ENCODE measurements around the gene ARAF. TPM values are rescaled to one million over a fixed set of nuclear protein-coding genes. Genes with fewer than 3 reads are reported as not detected.

The ARAF gene
- total RNA-seq, 1 donor: 23.3 TPM

- DNase-seq (ENCODE audit: low read depth): peak; percentile 79
- peak within 1 kb of the TSS; percentile 46 for H3K4me3 ChIP-seq (ENCODE audit: low read depth, low read length)
- no peak for TF ChIP-seq CTCF (IDR thresholded peaks at IDR 0.05; ENCODE audit: insufficient read depth, low read depth, low read length)
Observed at GRCh38 chrX:47619486-47620302, 58.7 kb downstream of the ARAF start, which contains the start of gene SYN1. Gene SYN1, minus strand, starts transcription at chrX:47619857. Its CDS starts 129 bp downstream, at chrX:47619728.

- H3K4me3 ChIP-seq (ENCODE audit: low read depth, low read length): no peak overlapping the region
- no peak for DNase-seq (ENCODE audit: low read depth)
- no peak for TF ChIP-seq CTCF (IDR thresholded peaks at IDR 0.05; ENCODE audit: insufficient read depth, low read depth, low read length)
Observed at GRCh38 chrX:47620303-47620685, 59.3 kb downstream of the ARAF start.

Small RNAs within 50 kb of the gene (small RNA-seq; reads per million reads assigned to genes)
- gene MIR4769: not detected

Other genes starting within 250 kb of the ARAF start
- under 0.01 TPM in 2 replicates for gene ZNF157, start 190.6 kb upstream of the ARAF start, total RNA-seq
- gene ZNF41, start 78.0 kb upstream of the ARAF start, total RNA-seq: 7.7 and 12.5 TPM in 2 replicates
- gene TIMP1, start 21.2 kb downstream of the ARAF start, total RNA-seq: 331 and 493 TPM in 2 replicates
- gene SYN1, start 58.7 kb downstream of the ARAF start, total RNA-seq: 0.32 TPM in 1 of 2 replicates, not detected in the other
- under 0.01 and 0.32 TPM in 2 replicates for gene CFP, start 68.7 kb downstream of the ARAF start, total RNA-seq
- 21.2 and 22.5 TPM in 2 replicates for gene ELK1, start 89.4 kb downstream of the ARAF start, total RNA-seq
- gene UXT, start 98.0 kb downstream of the ARAF start, total RNA-seq: 91.5 and 101 TPM in 2 replicates

Measured in fibroblast of villous mesenchyme (primary cell).